Psoas muscle (tissue), 8 donors: ENCODE data around the gene EPN1. TPM values are rescaled to one million over a fixed set of nuclear protein-coding genes. Genes with fewer than 3 reads are reported as not detected.

ENCODE experiments used
- ATAC-seq, 4 donors: fragments of 200-7000 bp; cut with Tn5 transposase; one replicate each; pipeline ENCODE4 v1.9.1; 2020; ENCODE audit warnings: moderate library complexity in 3 of 4, mild to moderate bottlenecking in 2 of 4
- DNase-seq, 2 donors: peaks; one replicate each; pipeline ENCODE4 v3.0.0-alpha.2; 2020
- H3K27ac ChIP-seq: fragments of 200-600 bp; one replicate; pipeline ENCODE4 v1.8.0; 2022
- H3K27me3 ChIP-seq, 3 donors: fragments of 200-600 bp in 1 of 3; one replicate each; pipeline versions ENCODE4 v1.6.1 to v1.8.0; 2013 to 2022; ENCODE audit warnings: low read length in 2 of 3, mild to moderate bottlenecking in 2 of 3, moderate library complexity in 1 of 3; ENCODE audit not compliant: insufficient read depth in 3 of 3
- H3K36me3 ChIP-seq, 2 donors: fragments of 200-600 bp in 1 of 2; one replicate each; pipeline versions ENCODE4 v1.6.1 to v1.8.0; 2013 to 2022; ENCODE audit warnings: low read depth in 1 of 2, mild to moderate bottlenecking in 1 of 2, moderate library complexity in 1 of 2; ENCODE audit not compliant: insufficient read depth in 1 of 2
- H3K4me1 ChIP-seq: fragments of 200-600 bp; one replicate; pipeline ENCODE4 v1.8.0; 2022
- H3K4me3 ChIP-seq: fragments of 200-600 bp; one replicate; pipeline ENCODE4 v1.8.0; 2022; ENCODE audit warnings: mild to moderate bottlenecking
- H3K9me3 ChIP-seq: fragments of 200-600 bp; one replicate; pipeline ENCODE4 v1.8.0; 2022
- WGBS, 3 donors: extraction: QIAGEN DNeasy Blood & Tissue Kit; methylation state at CpG; one replicate each; pipeline versions ENCODE4 v1.1.6 to v1.1.7; 2013; 5-methylcytosine and 5-hydroxymethylcytosine counted together
- intact Hi-C, 2 donors: fragments of 100-400 bp; cut with DNase I; formaldehyde crosslinking; loops; one replicate each; pipeline versions ENCODE4 v1.11.0 to v1.14.2; 2022
- polyA plus RNA-seq, 3 donors: library from polyadenylated mRNA; stranded (reverse); fragments of 200-250 nt; gene quantifications; one replicate each; pipeline ENCODE4 v1.2.3, GENCODE V29; 2013
- total RNA-seq, 4 donors: library from RNA; stranded (reverse); fragmentation: NEBNext Ultra II Directional in 2 of 4; extraction: Animal tissue kit (Norgen Biotek cat#: 25700) in 2 of 4; gene quantifications; one replicate each; pipeline versions ENCODE4 v1.2.1 to v1.2.4, GENCODE V29; 2021 to 2023
- TF ChIP-seq, protein P1 (sequence below): fragments of 200-600 bp; IDR thresholded peaks from one replicate; pipeline ENCODE4 v1.8.0; 2022; ENCODE audit warnings: antibody characterized with exemption
- donor health status: healthy with polysubstance abuse.
- donor health status: DM: no; HTN: no; CAD: no; lungs with moderate emphysema.
- donor health status: Bipolar disorder and iron deficiency.
- donor health status: healthy.
- donor health status: DM: yes; HTN: yes; CAD: no.
- donor health status: DM: no; HTN: no; CAD: no.
- donor health status: DM: no; HTN: no; CAD: no.
- donor health status: DM: yes; HTN: yes; CAD: no.

EPN1 gene
- total and polyA plus RNA-seq, 7 donors = 113 to 211 (median 126) TPM

GRCh38 chr19:55697069-55697440 is 22.0 kb downstream of the EPN1 start:
- Histone ChIP-seq H3K9me3 (no peaks in the 10 kb centered on the region), H3K27me3 (no peaks in the 10 kb centered on the region), H3K36me3 (peaks cover 2 to 81% of the 10 kb centered on the region in 2 donors), H3K4me1 (no peaks in the 10 kb centered on the region), H3K27ac (no peak overlapping the region), H3K4me3 (no peak overlapping the region)
- intact Hi-C loops = no loop called here
- WGBS, 3 donors = 87 to 89% (median 88%) methylated on average over 12 of the region's 12 CpGs
- DNase-seq = no peak
- TF ChIP-seq, protein P1, sequence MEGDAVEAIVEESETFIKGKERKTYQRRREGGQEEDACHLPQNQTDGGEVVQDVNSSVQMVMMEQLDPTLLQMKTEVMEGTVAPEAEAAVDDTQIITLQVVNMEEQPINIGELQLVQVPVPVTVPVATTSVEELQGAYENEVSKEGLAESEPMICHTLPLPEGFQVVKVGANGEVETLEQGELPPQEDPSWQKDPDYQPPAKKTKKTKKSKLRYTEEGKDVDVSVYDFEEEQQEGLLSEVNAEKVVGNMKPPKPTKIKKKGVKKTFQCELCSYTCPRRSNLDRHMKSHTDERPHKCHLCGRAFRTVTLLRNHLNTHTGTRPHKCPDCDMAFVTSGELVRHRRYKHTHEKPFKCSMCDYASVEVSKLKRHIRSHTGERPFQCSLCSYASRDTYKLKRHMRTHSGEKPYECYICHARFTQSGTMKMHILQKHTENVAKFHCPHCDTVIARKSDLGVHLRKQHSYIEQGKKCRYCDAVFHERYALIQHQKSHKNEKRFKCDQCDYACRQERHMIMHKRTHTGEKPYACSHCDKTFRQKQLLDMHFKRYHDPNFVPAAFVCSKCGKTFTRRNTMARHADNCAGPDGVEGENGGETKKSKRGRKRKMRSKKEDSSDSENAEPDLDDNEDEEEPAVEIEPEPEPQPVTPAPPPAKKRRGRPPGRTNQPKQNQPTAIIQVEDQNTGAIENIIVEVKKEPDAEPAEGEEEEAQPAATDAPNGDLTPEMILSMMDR = no peak
- ATAC-seq = peak in 1 of 4 donors; percentile 16

DNA sequence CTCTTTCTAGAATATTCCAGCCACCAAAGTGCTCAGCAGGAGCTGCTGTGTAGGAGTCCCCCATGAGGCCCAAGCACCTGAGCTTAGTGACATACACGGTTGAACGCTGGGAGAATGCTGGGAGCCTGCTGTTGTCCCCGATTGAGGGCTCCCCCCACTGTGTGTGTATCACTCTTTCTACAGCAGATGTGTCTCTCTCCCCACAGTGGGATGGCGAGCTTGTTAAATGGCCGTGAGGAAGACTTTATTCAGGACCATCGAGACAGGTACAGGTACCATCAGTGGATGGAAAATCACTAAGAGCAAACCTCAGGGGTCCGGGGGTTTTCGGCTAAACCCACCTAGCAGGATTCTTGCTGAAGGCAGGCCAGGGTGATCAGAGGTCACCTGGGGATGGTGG is 22.7 kb downstream of the EPN1 start:
- Histone ChIP-seq H3K36me3 (peaks cover 2 to 77% of the 10 kb centered on the region in 2 donors), H3K9me3 (no peaks in the 10 kb centered on the region), H3K27me3 (no peaks in the 10 kb centered on the region), H3K4me1 (no peaks in the 10 kb centered on the region), H3K27ac (no peak overlapping the region), H3K4me3 (no peak overlapping the region)
- ATAC-seq (no peak), DNase-seq (no peak)
- intact Hi-C loops = no loop called here
- WGBS, 3 donors = 82 to 92% (median 87%) methylated on average over 8 of the region's 8 CpGs
- TF ChIP-seq, protein P1 = no peak

- H3K4me3 ChIP-seq = no peak overlapping the region
- TF ChIP-seq, protein P1 = no peak
- 93 to 94% (median 94%) methylated on average over 17 of the region's 17 CpGs for WGBS, 3 donors
- DNase-seq (no peak), ATAC-seq (no peak)
- no peak overlapping the region for H3K27ac ChIP-seq
- peaks cover 2 to 71% of the 10 kb centered on the region in 2 donors for H3K36me3 ChIP-seq
- intact Hi-C loops = no loop called here
- H3K9me3 ChIP-seq = no peaks in the 10 kb centered on the region
- H3K4me1 ChIP-seq = no peaks in the 10 kb centered on the region
- no peaks in the 10 kb centered on the region for H3K27me3 ChIP-seq
These were observed 23.2 kb downstream of the EPN1 start for GRCh38 chr19:55698256-55698655.

DNA sequence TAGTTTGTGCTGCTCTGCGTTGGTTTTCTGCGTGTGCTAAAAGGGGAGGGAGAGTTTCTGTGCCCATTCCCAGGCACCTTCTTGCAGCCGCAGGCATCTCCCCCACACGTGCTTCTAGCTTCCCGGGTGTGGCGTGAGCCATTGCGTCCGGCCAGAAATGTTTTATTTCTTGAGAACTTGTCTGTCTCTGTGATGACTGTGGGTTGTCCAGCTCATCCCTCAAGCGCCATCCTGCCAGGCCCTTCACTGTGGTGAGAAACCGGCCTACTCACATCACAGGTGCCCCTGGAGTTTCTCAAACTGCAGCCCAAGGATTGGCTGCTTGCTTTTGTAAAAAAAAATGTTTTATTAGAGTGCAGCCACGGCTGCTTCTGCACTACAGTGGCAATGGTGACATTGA is 24.2 kb downstream of the EPN1 start:
- H3K9me3 ChIP-seq = no peaks in the 10 kb centered on the region
- no peak overlapping the region for H3K27ac ChIP-seq
- no peak overlapping the region for H3K4me3 ChIP-seq
- DNase-seq (no peak), ATAC-seq (no peak)
- H3K4me1 ChIP-seq = no peaks in the 10 kb centered on the region
- H3K27me3 ChIP-seq = no peaks in the 10 kb centered on the region
- intact Hi-C loops = no loop called here
- TF ChIP-seq, protein P1 = no peak
- H3K36me3 ChIP-seq = peaks cover 2 to 62% of the 10 kb centered on the region in 2 donors
- WGBS, 3 donors = 81 to 88% (median 87%) methylated on average over 11 of the region's 11 CpGs

- Histone ChIP-seq H3K4me3 (no peak overlapping the region), H3K9me3 (no peaks in the 10 kb centered on the region), H3K27me3 (no peaks in the 10 kb centered on the region), H3K4me1 (no peaks in the 10 kb centered on the region), H3K36me3 (peaks cover 0 to 52% of the 10 kb centered on the region in 2 donors), H3K27ac (no peak overlapping the region)
- DNase-seq (no peak), ATAC-seq (no peak)
- TF ChIP-seq, protein P1 = no peak
- intact Hi-C loops = no loop called here
- WGBS, 3 donors = 93 to 96% (median 93%) methylated on average over 12 of the region's 12 CpGs
These were observed 25.8 kb downstream of the EPN1 start for GRCh38 chr19:55700813-55701212.
